GM18951 (cell line): ENCODE measurements around the gene RTTN.

Experiments
- POLR2A ChIP-seq: IDR thresholded peaks from 4 replicates; pipeline ENCODE4 v1.6.1; 2011; ENCODE audit warnings: mild to moderate bottlenecking; ENCODE audit not compliant: insufficient read length, insufficient read depth; ENCODE audit errors: extremely low read depth
- in situ Hi-C: fragments of 300-500 bp; cut with MboI; formaldehyde crosslinking; loops from one replicate; pipeline ENCODE4 v1.12.0; 2022; ENCODE audit warnings: low sequenced_read_pairs, mixed read lengths, inconsistent platforms; ENCODE audit not compliant: unreplicated experiment

The RTTN gene

DNA sequence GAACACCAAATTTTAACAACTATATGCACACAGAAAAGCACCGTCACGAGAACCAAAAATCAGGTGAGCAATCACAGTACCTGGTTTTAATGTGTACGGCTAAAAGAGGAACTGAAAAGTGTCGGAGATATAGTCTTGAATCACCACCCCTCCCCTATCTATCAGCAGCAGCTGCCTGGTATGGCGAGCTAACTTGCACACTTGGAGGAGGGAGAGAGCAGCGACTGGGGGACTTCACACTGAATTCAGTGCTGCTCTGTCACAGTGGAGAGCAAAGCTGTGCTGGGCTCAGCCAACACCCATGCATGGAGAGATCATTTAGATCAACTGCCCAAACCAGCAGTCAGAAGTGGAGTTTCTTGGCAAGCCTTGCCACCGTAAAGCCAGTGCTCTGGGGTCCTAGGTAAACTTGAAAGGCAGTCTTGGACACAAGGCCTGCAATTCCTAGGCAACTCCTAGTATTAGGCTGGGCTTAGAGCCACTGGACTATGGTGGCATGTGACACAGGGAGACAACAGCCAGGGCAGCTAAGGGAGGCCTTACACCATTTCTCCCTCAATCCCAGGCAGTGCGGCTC lies 168.6 kb downstream of the RTTN start:
- TF ChIP-seq POLR2A, result no peak
- in situ Hi-C loops, result no loop called here

DNA sequence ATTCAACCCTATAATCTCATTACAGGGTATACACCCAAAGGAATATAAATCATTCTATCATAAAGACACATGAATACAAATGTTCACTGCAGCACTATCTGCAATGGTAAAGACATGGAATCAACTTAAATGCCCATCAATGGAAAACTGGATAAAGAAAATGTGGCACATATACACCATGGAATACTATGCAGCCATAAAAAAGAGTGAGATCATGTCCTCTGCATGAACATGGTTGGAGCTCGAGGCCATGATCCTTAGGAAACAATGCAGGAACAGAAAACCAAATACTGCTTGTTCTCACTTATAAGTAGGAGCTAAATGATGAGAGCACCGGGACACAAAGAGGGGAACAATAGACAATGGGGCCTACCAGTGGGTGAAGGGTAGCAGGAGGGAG lies 169.3 kb downstream of the RTTN start:
- no peak for TF ChIP-seq POLR2A
- in situ Hi-C loops, result no loop called here

GRCh38 chr18:70031221-70031620 lies 174.3 kb downstream of the RTTN start:
- in situ Hi-C loops, result no loop called here
- TF ChIP-seq POLR2A, result no peak

GRCh38 chr18:70030728-70031127 lies 174.8 kb downstream of the RTTN start:
- in situ Hi-C loops, result no loop called here
- no peak for TF ChIP-seq POLR2A

GRCh38 chr18:70029163-70029562 lies 176.3 kb downstream of the RTTN start:
- no peak for TF ChIP-seq POLR2A
- in situ Hi-C loops, result no loop called here

- TF ChIP-seq POLR2A, result no peak
- in situ Hi-C loops, result no loop called here
These were observed 176.8 kb downstream of the RTTN start for GRCh38 chr18:70028734-70029133.

DNA sequence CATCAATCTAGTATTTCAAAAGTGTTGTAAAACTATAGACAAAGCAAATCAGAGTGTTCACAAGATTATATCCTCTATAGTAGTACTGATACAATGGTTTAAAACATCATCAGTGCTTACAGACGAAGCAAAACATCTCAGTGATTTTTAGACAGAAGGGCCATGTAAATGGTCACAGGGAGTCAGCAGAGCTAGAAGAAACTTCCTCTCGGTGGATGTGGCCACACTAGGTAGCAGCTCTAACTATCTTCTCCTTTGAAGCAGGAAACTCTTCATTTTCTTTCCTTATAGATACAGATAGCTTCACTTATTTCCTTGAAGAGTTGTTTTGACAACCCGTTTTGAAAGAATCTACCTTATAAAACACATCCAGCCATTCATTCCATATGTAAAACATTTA lies 177.4 kb downstream of the RTTN start:
- in situ Hi-C loops, result no loop called here
- no peak for TF ChIP-seq POLR2A

DNA sequence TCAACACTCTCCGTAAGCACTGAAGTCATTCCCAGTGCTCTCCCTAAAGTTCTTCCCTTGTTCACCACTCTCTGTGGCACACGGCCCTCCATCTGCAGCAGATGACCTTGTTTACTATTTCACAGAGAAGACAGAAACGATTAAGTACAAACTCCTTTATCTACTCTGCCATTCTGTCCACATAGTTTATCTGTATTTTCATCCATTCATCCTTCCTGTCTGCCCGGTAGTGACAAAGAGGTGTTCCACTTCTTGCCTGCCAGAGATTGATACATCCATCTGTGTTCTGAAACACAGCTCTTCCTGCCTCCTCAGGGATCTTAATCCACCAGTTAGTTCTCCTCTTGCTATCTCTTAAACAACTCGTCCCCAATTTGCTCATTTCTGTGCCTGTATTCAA lies 179.9 kb downstream of the RTTN start:
- TF ChIP-seq POLR2A, result no peak
- in situ Hi-C loops, result no loop called here

DNA sequence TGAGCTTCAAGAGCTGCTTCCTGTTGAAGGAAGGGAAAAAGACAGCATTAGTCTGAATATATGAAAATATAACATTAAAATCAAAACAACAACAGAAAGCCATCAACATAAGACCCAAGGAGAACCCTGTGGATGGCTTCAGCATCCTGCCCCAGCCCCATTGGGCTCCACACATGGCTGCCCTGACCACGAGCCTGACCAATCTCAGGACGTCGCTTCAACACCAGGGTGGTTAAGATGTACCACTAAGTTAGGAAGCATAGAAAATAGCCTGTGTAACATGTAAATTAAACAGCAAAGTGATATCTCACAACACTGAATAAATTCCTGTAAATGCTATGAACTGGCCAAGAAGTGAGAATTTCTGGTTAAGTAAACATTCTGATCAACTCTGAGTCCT lies 180.7 kb downstream of the RTTN start:
- TF ChIP-seq POLR2A, result no peak
- in situ Hi-C loops, result no loop called here

DNA sequence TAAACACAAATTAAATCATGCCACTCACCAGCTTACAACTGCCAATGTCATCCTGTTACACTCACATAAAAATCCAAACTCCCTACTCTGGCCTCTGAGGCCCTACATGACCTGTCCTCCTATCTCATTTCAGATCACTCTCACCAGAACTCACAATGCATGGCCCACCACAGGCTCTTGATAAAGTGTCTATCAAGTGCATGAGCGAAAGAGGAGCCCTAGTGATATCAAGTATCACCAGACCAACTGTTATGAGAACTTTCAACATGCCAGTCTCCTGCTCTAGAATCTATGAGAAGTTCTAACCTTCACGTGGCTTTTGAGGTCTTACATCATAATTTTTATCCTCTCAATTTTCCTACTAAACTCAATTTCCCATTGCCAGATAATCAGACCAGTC lies 181.4 kb downstream of the RTTN start:
- in situ Hi-C loops, result no loop called here
- TF ChIP-seq POLR2A, result no peak

DNA sequence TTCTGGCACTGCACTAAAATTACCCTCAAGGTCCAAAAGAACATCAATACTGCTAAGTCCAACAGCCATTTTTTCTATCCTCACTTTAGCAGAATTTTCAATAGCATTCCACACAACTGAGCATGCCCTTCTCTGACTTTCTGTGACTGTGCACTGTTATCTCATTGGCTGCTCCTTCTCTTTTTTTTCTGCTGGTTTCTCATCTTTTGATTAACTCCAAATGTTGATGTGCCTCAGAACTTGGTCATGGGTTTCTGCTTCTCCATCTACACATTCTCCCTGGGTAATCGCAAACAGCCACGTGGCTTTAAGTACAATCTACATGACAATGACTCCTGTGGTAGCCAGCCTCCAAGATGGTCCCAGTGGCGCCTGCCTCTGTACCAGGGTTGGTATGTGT lies 182.9 kb downstream of the RTTN start:
- in situ Hi-C loops, result no loop called here
- TF ChIP-seq POLR2A, result no peak

- no peak for TF ChIP-seq POLR2A
- in situ Hi-C loops, result no loop called here
These were observed 184.0 kb downstream of the RTTN start for GRCh38 chr18:70021498-70021897.

DNA sequence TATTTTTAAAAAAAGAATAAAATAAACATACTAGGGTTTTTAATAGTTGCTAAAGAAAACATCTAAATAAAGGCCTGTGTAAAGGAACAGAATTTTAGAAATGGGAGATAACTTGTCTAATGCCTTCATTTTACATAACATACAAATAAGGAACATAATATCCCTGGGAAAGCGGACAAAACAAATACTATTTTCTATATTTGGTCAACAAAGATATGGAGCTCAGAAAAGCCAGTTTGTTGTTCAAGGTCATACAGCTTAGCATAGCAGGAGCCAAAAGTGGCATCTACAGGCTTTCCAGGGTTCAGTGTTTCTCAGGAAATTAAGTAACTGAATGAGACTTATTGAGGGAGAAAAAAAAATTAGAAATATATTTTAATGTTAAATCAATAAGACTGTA lies 184.4 kb downstream of the RTTN start:
- TF ChIP-seq POLR2A, result no peak
- in situ Hi-C loops, result no loop called here

DNA sequence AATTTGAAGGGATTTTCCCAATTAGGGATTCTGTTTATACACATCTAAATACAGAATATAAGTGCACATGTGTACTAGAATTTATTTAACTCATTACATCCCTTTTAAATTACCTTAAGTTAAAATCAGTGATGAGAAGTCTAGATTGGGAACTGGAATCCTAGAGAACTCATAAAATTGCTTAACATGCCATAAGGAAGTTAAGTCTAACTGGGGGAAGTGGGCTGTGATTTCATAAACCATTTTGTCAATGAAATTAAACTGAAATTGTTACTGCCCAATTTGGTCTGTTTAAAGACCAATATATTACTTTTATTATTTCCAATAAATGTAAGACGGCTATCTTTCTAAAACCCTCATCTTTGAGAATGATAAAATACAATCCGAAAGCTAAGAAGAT lies 185.5 kb downstream of the RTTN start:
- TF ChIP-seq POLR2A, result no peak
- in situ Hi-C loops, result no loop called here

- no peak for TF ChIP-seq POLR2A
- in situ Hi-C loops, result no loop called here
These were observed 186.4 kb downstream of the RTTN start for GRCh38 chr18:70019136-70019535.

- in situ Hi-C loops, result no loop called here
- TF ChIP-seq POLR2A, result no peak
These were observed 190.4 kb downstream of the RTTN start for GRCh38 chr18:70015127-70015526.

- TF ChIP-seq POLR2A, result no peak
These were observed 199.9 kb downstream of the RTTN start for GRCh38 chr18:70005580-70005979.

More at GRCh38 chr18:70005580-70005979, 199.9 kb downstream of the RTTN start:
- in situ Hi-C loops, result no loop called here
